Measurements from ENCODE around the gene RMDN2.
A peak's percentile ranks its signal among the peaks of the same experiment; 100 is the strongest.

The RMDN2 gene

DNA sequence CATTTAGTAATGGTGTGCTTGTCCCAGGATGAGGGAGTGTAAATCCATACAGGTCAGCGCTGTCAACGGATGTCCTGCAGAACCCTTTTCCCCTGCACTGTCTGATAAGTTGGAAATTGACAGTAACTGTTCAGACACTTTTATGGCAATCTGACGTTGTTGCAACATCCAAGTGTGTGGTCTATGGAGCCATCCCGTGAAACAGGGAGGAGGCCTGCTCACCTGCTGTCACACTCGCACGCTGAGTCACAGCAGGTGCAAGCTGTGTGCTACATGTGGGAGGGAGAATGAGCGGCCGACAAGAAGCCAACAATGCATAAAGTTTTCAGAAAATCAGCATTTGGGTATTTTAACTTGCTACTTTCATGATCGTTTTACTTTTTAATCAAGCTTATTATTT lies 43.7 kb upstream of the RMDN2 start:
- TF ChIP-seq, protein P1, sequence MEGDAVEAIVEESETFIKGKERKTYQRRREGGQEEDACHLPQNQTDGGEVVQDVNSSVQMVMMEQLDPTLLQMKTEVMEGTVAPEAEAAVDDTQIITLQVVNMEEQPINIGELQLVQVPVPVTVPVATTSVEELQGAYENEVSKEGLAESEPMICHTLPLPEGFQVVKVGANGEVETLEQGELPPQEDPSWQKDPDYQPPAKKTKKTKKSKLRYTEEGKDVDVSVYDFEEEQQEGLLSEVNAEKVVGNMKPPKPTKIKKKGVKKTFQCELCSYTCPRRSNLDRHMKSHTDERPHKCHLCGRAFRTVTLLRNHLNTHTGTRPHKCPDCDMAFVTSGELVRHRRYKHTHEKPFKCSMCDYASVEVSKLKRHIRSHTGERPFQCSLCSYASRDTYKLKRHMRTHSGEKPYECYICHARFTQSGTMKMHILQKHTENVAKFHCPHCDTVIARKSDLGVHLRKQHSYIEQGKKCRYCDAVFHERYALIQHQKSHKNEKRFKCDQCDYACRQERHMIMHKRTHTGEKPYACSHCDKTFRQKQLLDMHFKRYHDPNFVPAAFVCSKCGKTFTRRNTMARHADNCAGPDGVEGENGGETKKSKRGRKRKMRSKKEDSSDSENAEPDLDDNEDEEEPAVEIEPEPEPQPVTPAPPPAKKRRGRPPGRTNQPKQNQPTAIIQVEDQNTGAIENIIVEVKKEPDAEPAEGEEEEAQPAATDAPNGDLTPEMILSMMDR (IDR thresholded peaks at IDR 0.05; ENCODE audit: low read length, missing control alignments), result no peak
- no peak overlapping the region for H3K4me3 ChIP-seq (replicated peaks; ENCODE audit: low read depth, low read length)
- no peak for DNase-seq (ENCODE audit: low read depth)

DNA sequence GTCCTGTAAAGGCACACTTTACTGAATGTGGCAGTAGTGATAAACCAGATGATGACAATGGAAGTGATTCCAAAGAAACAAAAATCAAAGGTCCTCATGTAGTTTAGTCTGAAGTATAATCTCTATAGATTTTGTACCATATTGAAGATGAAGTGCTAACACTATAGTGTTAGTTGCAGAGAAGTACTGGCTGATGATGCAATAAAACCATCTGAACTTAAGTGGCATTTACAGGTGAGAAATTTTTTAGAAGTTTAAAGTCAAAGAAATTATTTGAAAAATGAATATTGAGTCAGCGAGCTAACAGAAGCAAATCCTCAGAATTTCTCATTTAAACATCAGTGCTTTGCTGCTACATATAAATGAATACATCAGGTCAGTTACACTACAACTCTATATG lies 43.1 kb upstream of the RMDN2 start:
- TF ChIP-seq, protein P1 (IDR thresholded peaks at IDR 0.05; ENCODE audit: low read length, missing control alignments), result no peak
- DNase-seq (ENCODE audit: low read depth), result no peak
- no peak overlapping the region for H3K4me3 ChIP-seq (replicated peaks; ENCODE audit: low read depth, low read length)

DNA sequence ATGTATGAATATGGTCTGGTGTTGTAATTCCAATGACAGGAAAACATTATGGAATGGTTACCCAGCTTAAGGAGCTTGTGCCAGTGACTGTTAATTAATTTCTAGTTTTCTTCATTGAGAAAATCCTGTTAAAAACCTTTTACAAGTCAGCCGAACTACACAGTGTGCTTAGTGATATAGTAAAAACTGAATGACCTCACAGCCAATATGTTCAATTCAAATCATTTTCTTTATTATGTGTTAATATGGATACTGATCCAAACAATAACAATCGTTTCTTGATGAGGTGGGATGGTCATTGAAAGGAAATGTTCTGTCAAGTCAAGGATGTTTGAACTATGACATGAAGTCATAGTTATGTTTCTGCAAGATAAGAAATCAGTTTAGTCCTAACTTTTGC lies 41.6 kb upstream of the RMDN2 start:
- TF ChIP-seq, protein P1 (IDR thresholded peaks at IDR 0.05; ENCODE audit: low read length, missing control alignments), result no peak
- no peak for DNase-seq (ENCODE audit: low read depth)
- no peak overlapping the region for H3K4me3 ChIP-seq (replicated peaks; ENCODE audit: low read depth, low read length)

DNA sequence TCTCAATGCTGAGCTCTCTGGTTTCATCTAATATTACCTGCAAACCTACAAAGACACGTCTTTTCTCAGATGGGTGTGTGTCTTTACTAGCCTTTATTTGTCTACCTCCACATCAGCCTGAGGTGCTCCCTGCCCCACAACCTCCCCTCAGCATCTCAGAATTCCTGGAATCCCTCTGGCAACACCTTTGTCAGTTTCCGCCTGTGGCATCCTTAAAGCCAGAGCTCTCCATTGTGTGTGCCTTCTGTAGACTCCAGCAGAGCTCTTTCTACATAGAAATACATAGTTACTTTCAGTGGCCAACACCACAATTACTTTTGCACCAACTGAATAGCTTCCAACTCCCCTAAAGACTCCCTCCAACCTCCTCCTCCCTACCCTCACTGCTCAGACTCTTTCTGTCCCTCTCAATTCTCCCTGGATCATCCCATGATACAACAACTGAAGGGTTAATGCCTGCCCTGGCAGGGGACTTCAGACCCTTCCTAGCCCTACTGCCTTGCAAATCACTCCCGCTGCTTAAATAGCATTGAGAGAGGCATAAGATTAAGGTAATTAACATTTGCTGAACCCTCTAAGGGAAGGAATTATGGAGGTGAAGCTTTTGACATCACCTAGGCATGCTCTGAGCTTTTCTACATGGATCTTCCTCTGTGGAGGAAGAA lies 39.6 kb upstream of the RMDN2 start:
- H3K4me3 ChIP-seq (replicated peaks; ENCODE audit: low read depth, low read length), result no peak overlapping the region
- no peak for DNase-seq (ENCODE audit: low read depth)
- TF ChIP-seq, protein P1 (IDR thresholded peaks at IDR 0.05; ENCODE audit: low read length, missing control alignments), result no peak

DNA sequence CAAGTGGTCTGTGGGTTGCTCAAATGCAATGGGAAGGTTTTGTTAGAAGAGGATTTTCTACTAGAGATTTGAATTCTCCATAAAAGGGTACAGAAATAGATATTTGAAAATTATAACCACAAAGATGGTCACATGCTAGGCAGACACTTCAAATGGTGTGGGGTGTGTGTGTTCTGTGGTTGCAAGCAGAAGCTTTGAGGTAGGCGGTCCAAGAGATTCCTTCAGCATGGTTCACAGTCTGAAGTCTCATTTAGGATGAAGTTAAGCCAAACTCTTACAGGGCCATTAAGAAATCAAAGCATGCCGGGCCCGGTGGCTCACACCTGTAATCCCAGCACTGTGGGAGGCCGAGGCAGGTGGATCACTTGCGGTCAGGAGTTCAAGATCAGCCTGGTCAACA lies 38.3 kb upstream of the RMDN2 start:
- no peak overlapping the region for H3K4me3 ChIP-seq (replicated peaks; ENCODE audit: low read depth, low read length)
- TF ChIP-seq, protein P1 (IDR thresholded peaks at IDR 0.05; ENCODE audit: low read length, missing control alignments), result no peak
- DNase-seq (ENCODE audit: low read depth), result peak; percentile 27

DNA sequence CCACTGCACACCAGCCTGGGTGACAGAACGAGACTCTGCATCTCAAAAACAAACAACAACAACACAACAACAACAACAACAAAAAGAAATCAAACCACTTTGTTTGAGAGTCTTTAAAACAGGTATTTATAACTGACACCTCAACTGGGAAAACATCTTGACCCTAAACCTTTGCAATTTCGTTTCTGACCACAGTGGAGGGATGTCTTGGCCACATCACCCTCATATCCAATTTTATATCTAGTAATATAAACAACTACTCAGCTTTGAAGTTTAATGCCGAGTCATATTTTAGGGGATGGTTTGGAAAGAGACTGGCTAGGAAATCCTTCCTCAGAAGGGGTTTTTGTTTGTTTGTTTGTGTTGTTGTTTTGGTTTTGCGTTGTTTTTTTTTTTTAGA lies 37.8 kb upstream of the RMDN2 start:
- TF ChIP-seq, protein P1 (IDR thresholded peaks at IDR 0.05; ENCODE audit: low read length, missing control alignments), result no peak
- DNase-seq (ENCODE audit: low read depth), result no peak

DNA sequence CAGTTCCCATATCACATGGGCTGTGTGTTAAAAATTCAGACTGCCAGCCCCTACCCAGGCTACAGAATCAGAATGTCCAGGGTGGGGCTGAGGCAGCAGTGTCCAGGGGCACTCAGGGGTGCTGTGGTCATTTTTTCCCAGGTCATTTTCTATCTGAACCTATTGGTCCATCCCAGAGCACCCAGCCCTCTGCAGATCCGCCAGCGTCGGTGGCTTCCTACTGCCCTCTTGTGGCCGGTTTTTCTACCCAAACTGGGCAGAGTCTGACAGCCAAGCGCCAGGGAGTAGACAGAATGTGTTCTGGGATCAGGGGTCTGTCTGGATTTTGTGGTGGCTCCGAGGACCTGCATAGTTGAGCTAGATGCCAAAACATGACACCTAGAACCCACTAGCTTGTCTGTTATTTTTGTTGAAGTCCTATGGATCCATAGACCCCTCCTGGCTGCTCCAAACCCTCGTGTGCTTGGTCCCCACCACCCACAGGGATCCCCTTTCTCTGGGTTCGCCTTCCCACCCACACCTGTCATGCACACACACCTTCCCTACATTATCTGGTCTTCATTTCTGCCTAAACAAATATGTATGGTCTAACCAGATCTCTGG lies 34.1 kb upstream of the RMDN2 start:
- TF ChIP-seq, protein P1 (IDR thresholded peaks at IDR 0.05; ENCODE audit: low read length, missing control alignments), result peak; percentile 88
- no peak overlapping the region for H3K4me3 ChIP-seq (replicated peaks; ENCODE audit: low read depth, low read length)
- DNase-seq (ENCODE audit: low read depth), result peak; percentile 77

More for the DNA sequence above, 37.8 kb upstream of the RMDN2 start:
- H3K4me3 ChIP-seq (replicated peaks; ENCODE audit: low read depth, low read length), result no peak overlapping the region

Data from fibroblast of pulmonary artery (primary cell).